Neutrophil (primary cell): ENCODE measurements around the gene GGT1.
"Not testable (repeated sequence)": the region's sequence is repeated elsewhere in the genome, so short reads cannot be mapped to it uniquely, and the experiment has no call there.

ENCODE experiments used
- H3K27ac ChIP-seq: fragments of 200-600 bp; sonication (generic); 2 replicates; pipeline ENCODE4 v1.5.1; 2016; ENCODE audit warnings: mild to moderate bottlenecking, moderate library complexity
- H3K27me3 ChIP-seq: fragments of 200-600 bp; sonication (generic); 2 replicates; pipeline ENCODE4 v1.6.0; 2016; ENCODE audit warnings: mild to moderate bottlenecking
- H3K36me3 ChIP-seq: fragments of 200-600 bp; sonication (generic); 2 replicates; pipeline ENCODE4 v1.5.1; 2017
- H3K4me1 ChIP-seq, 2 experiments: fragments of 200-600 bp in 1 of 2; sonication (generic) in 1 of 2; 1 replicate in 1 of 2; 2 replicates in 1 of 2; pipeline versions ENCODE4 v1.5.1 to v1.6.1; 2013 to 2016; ENCODE audit warnings: low read depth in 1 of 2, low read length in 1 of 2, mild to moderate bottlenecking in 1 of 2, moderate library complexity in 1 of 2; ENCODE audit not compliant: control insufficient read depth in 1 of 2, insufficient read depth in 1 of 2
- H3K4me3 ChIP-seq, 2 experiments: fragments of 200-600 bp in 1 of 2; sonication (generic) in 1 of 2; 1 replicate in 1 of 2; 2 replicates in 1 of 2; pipeline ENCODE4 v1.5.1; 2013 to 2016; ENCODE audit warnings: low read depth in 1 of 2, low read length in 1 of 2, mild to moderate bottlenecking in 1 of 2, moderate library complexity in 1 of 2
- H3K9me3 ChIP-seq: fragments of 200-600 bp; sonication (generic); 2 replicates; pipeline ENCODE4 v1.5.1; 2016
- CTCF ChIP-seq: fragments of 200-600 bp; sonication (generic); IDR thresholded peaks from 2 replicates; pipeline ENCODE4 v1.5.1; 2016; ENCODE audit warnings: antibody characterized with exemption

The GGT1 gene

GRCh38 chr22:24593836-24594568 lies 9.0 kb upstream of the GGT1 start:
- Histone ChIP-seq H3K4me1 (peaks cover 10 to 20% of the 10 kb centered on the region in 2 experiments), H3K27me3 (peaks cover 7% of the 10 kb centered on the region), H3K36me3 (peaks cover 2% of the 10 kb centered on the region), H3K27ac (no peak overlapping the region), H3K4me3 (no peak overlapping the region), H3K9me3 (no peaks in the 10 kb centered on the region)
- TF ChIP-seq CTCF = no peak

- TF ChIP-seq CTCF = no peak
- H3K4me1 ChIP-seq = peaks cover 10 to 20% of the 10 kb centered on the region in 2 experiments
- H3K36me3 ChIP-seq = no peaks in the 10 kb centered on the region
- no peaks in the 10 kb centered on the region for H3K9me3 ChIP-seq
- peaks cover 7% of the 10 kb centered on the region for H3K27me3 ChIP-seq
- no peak overlapping the region for H3K27ac ChIP-seq
- no peak overlapping the region for H3K4me3 ChIP-seq
These were observed 8.3 kb upstream of the GGT1 start for GRCh38 chr22:24594569-24595120.

- Histone ChIP-seq H3K27ac (no peak overlapping the region), H3K9me3 (no peaks in the 10 kb centered on the region), H3K4me3 (no peak overlapping the region), H3K36me3 (no peaks in the 10 kb centered on the region), H3K27me3 (peaks cover 7% of the 10 kb centered on the region), H3K4me1 (peaks cover 10 to 21% of the 10 kb centered on the region in 2 experiments)
- no peak for TF ChIP-seq CTCF
These were observed 7.8 kb upstream of the GGT1 start for GRCh38 chr22:24595228-24595627.

- Histone ChIP-seq H3K4me3 (no peak overlapping the region), H3K4me1 (peaks cover 16 to 28% of the 10 kb centered on the region in 2 experiments), H3K9me3 (no peaks in the 10 kb centered on the region), H3K27me3 (peaks cover 7% of the 10 kb centered on the region), H3K27ac (no peak overlapping the region), H3K36me3 (no peaks in the 10 kb centered on the region)
- TF ChIP-seq CTCF = no peak
These were observed 7.1 kb upstream of the GGT1 start for GRCh38 chr22:24595863-24596262.

GRCh38 chr22:24597076-24597475 lies 5.9 kb upstream of the GGT1 start:
- not testable (repeated sequence) for H3K9me3 ChIP-seq, H3K27ac ChIP-seq, H3K4me3 ChIP-seq, H3K27me3 ChIP-seq, H3K36me3 ChIP-seq
- H3K4me1 ChIP-seq = peaks cover 27 to 36% of the 10 kb centered on the region in 2 experiments

- TF ChIP-seq CTCF = no peak
- no peaks in the 10 kb centered on the region for H3K9me3 ChIP-seq
- no peaks in the 10 kb centered on the region for H3K36me3 ChIP-seq
- no peak overlapping the region for H3K4me3 ChIP-seq
- no peaks in the 10 kb centered on the region for H3K27me3 ChIP-seq
- peaks cover 36 to 50% of the 10 kb centered on the region in 2 experiments for H3K4me1 ChIP-seq
- H3K27ac ChIP-seq = no peak overlapping the region
These were observed 3.5 kb upstream of the GGT1 start for GRCh38 chr22:24599514-24599913.

GRCh38 chr22:24599958-24600715 lies 2.9 kb upstream of the GGT1 start:
- H3K27me3 ChIP-seq, H3K9me3 ChIP-seq, H3K36me3 ChIP-seq, H3K4me3 ChIP-seq: not testable (repeated sequence)
- H3K27ac ChIP-seq = peak overlapping the region; percentile 94
- peaks cover 36 to 52% of the 10 kb centered on the region in 2 experiments for H3K4me1 ChIP-seq
